GM18505 (cell line): ENCODE results near the gene EPN2.

Experiments
- ATAC-seq: cut with Tn5 transposase; IDR thresholded peaks from one replicate; pipeline ENCODE4 v1.9.1; 2021; ENCODE audit not compliant: unreplicated experiment
- POLR2A ChIP-seq: IDR thresholded peaks from 4 replicates; pipeline ENCODE4 v1.6.1; 2011; ENCODE audit warnings: borderline replicate concordance; ENCODE audit not compliant: insufficient read depth, insufficient read length; ENCODE audit errors: extremely low read depth

The EPN2 gene

GRCh38 chr17:19327031-19327783 is 90.0 kb downstream of the EPN2 start:
- ATAC-seq: no peak
- no peak for TF ChIP-seq POLR2A

- no peak for TF ChIP-seq POLR2A
- ATAC-seq: no peak
Observed at GRCh38 chr17:19328441-19329061, 91.4 kb downstream of the EPN2 start.

- no peak for TF ChIP-seq POLR2A
- no peak for ATAC-seq
Observed at GRCh38 chr17:19329136-19329535, 92.0 kb downstream of the EPN2 start.

DNA sequence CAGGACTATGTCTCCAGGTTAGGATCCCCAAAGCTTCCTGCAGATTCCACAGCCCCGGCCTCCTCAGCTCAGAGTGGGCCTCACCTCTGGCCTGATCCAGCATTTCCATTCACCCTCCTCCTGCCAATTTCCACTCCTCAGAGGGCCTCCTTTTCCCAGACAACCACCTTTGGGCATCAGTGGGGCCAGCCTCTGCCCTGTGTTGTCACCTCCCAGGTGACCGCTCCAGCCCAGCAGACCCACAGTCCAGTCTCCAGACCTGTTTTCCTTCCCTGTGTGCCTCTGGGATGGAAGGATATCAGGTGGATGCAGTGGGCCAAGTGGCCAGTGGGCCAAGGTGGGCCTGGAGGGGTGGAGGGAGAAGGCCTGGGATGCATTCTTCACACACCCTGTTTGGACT is 92.7 kb downstream of the EPN2 start:
- TF ChIP-seq POLR2A: no peak
- no peak for ATAC-seq

DNA sequence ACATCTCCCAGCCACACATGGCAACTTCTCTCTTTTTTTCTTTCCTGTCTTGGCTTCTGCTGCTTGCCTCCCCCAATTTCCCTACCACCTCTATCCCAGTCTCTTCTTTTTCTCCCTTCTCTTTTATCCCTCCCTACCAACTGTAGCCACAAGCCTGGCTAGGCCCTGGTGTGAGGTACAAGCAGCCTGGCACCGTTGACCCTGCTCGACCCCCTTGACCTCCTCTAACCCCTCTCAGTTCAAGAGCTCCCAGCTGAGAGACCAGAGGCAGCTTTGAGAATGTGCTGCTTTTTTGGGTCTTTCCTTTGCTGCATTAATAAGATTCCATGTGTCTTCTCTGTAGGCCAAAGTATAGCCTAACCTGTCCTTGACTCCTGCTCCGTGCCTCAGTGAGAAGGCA is 93.1 kb downstream of the EPN2 start:
- no peak for TF ChIP-seq POLR2A
- ATAC-seq: no peak

GRCh38 chr17:19331134-19331533 is 94.0 kb downstream of the EPN2 start:
- no peak for ATAC-seq
- no peak for TF ChIP-seq POLR2A

DNA sequence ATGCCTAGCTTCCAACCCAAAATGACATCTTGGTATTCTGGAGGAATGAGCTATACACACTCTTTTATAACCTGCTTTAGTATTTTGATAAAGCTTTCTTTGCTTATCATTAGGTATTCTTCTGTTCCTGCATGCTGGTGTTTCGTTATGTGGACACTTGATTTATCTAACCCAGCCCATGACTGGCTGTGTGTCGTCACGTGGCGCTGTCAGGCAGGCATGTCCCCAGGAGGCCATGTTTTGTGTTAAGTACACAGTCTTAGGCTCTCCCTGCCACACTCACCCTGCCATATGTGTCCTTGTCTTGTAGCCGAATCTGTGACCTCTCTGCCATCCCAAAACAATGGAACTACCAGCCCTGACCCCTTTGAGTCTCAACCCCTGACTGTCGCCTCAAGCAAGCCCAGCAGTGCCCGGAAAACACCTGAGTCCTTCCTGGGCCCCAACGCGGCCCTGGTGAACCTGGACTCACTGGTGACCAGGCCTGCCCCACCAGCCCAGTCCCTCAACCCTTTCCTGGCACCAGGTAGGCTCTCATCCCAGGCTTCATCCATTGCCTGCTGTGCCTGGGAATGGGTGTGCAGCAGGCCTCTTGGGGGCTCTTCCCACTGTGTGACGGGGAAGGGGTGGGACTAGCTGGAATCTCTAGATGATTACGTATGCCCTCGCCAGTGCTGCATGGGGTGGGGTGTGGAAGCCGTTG is 94.5 kb downstream of the EPN2 start:
- ATAC-seq: no peak
- TF ChIP-seq POLR2A: no peak

- no peak for TF ChIP-seq POLR2A
Observed at GRCh38 chr17:19332371-19333131, 95.4 kb downstream of the EPN2 start.

DNA sequence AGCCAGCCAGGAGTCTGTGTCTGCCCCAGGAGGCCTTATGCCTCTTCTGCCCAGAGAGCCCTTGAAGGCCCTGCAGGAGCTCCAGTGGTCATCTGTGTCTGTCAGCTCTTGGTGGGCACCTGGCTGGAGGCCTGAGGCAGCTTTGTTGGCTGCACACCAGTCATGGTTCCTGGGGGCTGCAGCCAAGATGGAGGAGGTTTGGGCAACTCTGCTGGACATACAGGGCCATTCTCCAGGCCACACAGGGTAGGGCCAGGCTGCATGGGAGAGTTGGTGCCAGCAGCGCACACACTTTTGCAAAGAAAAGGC is 95.9 kb downstream of the EPN2 start:
- ATAC-seq: no peak
- no peak for TF ChIP-seq POLR2A

More at GRCh38 chr17:19332371-19333131, 95.4 kb downstream of the EPN2 start:
- no peak for ATAC-seq

GRCh38 chr17:19333736-19334290 is 96.6 kb downstream of the EPN2 start:
- ATAC-seq: no peak
- no peak for TF ChIP-seq POLR2A

DNA sequence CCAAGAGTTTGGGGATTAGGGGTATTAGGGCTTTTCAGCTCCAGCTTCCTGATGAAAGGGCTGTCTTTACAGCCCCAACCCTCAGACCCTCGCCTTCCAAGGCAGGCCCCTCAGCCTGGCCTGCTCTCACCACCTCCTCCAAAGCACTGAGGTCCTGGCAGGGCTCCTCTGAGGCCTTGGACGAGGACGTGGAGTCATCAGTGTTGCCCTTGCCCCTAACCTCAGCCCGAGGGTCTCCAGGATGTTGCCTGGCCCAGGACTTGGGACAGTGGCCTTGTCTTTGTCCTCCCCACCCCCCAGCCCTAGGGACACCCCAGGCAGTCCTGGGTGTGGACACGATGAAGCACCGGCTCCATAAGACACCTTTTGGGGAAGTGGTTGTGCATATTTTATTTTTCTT is 97.2 kb downstream of the EPN2 start:
- no peak for TF ChIP-seq POLR2A
- no peak for ATAC-seq

DNA sequence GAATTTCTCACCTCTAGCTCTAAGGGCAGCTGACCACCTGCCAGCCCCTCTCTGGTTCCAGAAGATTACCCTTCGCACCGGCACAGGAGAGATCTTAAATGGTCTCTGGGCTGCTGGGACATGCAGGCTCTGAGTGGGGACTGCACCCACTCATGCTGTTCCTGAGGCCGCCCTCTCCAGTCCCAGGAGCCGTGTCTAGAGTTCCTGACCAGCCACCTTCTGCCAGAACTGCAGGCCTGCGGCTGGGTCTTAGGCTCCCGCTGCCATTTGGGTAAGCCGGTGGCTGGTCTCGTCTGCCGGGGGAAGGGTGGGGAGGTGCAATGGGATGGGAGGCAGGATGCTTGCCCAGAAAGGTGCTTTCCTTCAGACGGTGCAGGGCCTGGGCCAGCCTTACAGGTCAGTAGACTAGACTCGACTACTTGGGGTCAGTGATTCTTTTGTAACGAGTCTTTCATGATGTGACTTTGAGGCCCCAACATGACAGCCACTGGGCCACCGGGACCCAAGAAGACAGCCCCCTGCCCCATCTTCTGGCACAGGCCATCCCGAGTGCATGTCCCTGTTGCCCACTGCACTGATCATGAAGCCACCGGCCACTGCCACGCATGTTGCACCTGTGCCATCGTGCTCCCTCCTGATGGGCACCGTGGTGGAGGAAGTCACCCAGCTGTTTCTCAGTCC is 98.9 kb downstream of the EPN2 start:
- TF ChIP-seq POLR2A: no peak
- no peak for ATAC-seq
